Smooth muscle cell of the coronary artery (primary cell): ENCODE measurements around the gene SRBD1. TPM values are rescaled to one million over a fixed set of nuclear protein-coding genes. Genes with fewer than 3 reads are reported as not detected.

Experiments used
- total RNA-seq: library from RNA; depleted of rRNA; stranded (reverse); fragments of >200 nt; gene quantifications from 2 replicates; pipeline ENCODE4 v1.2.3, GENCODE V29; 2014; ENCODE audit warnings: low replicate concordance

SRBD1 gene
- 6.9 and 15.3 TPM in 2 replicates for total RNA-seq

GRCh38 chr2:45611020-45611859 lies at the start of gene SRBD1:
TSS of gene SRBD1 (minus strand) at chr2:45611267. CDS start at chr2:45605441, 5,826 bp downstream.

GRCh38 chr2:45651415-45652089 lies 40.5 kb upstream of the SRBD1 start, which contains the start of gene PRKCE:
TSS of gene PRKCE (plus strand) at chr2:45651675.

Other genes starting within 250 kb of the SRBD1 start
- 9.9 and 16.0 TPM in 2 replicates for gene PRKCE, start 40.4 kb upstream of the SRBD1 start, total RNA-seq